Activated CD8-positive, alpha-beta T cell treated with anti-CD3 and anti-CD28 coated beads for 36 hours (primary cell): ENCODE data around the gene DHRS2. TPM values are rescaled to one million over a fixed set of nuclear protein-coding genes. Genes with fewer than 3 reads are reported as not detected.

ENCODE experiments used
- ATAC-seq: fragments of 200-7000 bp; cut with Tn5 transposase; one replicate; pipeline ENCODE4 v1.10.0; 2021; ENCODE audit warnings: mild to moderate bottlenecking, moderate library complexity
- CTCF ChIA-PET: fragments of 350-600 bp; sonication (Branson Sonifier 250); formaldehyde crosslinking; loops from one replicate; lab custom pipeline; 2021; ENCODE audit warnings: antibody characterized with exemption; lab: Charles Lee
- POLR2A ChIA-PET: fragments of 350-600 bp; sonication (Branson Sonifier 250); formaldehyde crosslinking; loops from one replicate; lab custom pipeline; 2021; ENCODE audit warnings: antibody characterized with exemption; lab: Charles Lee
- DNase-seq: peaks from one replicate; pipeline ENCODE4 v3.0.0-alpha.2; 2020
- H3K27ac Mint-ChIP-seq: one replicate; pipeline ENCODE4 v1.8.0; 2021; ENCODE audit warnings: mild to moderate bottlenecking, mixed read lengths
- H3K27me3 Mint-ChIP-seq: one replicate; pipeline ENCODE4 v1.8.0; 2021; ENCODE audit warnings: mixed read lengths
- H3K36me3 Mint-ChIP-seq: one replicate; pipeline ENCODE4 v1.8.0; 2021; ENCODE audit warnings: low read depth, mixed read lengths
- H3K4me1 Mint-ChIP-seq: one replicate; pipeline ENCODE4 v1.8.0; 2021; ENCODE audit warnings: low read depth, mixed read lengths
- H3K4me3 Mint-ChIP-seq: one replicate; pipeline ENCODE4 v1.8.0; 2021; ENCODE audit warnings: mild to moderate bottlenecking, moderate library complexity, mixed read lengths
- H3K9me3 Mint-ChIP-seq: one replicate; pipeline ENCODE4 v1.8.0; 2021; ENCODE audit warnings: mixed read lengths
- intact Hi-C: fragments of 100-400 bp; cut with micrococcal nuclease; formaldehyde crosslinking; loops from one replicate; pipeline ENCODE4 v1.10.0; 2022
- total RNA-seq, 2 experiments: library from RNA; stranded (reverse); gene quantifications; one replicate each; pipeline ENCODE4 v1.2.3, GENCODE V29; 2021
- TF ChIP-seq, protein P1 (sequence below): fragments of 200-600 bp; IDR thresholded peaks from one replicate; pipeline ENCODE4 v1.8.0; 2022; ENCODE audit warnings: antibody characterized with exemption, mild to moderate bottlenecking

The DHRS2 gene
- total RNA-seq, 2 experiments from 2014 or later: 3.3 to 3.5 TPM

GRCh38 chr14:23641180-23641914, 5.2 kb downstream of the DHRS2 start:
- H3K9me3 Mint-ChIP-seq: no peaks in the 10 kb centered on the region
- intact Hi-C loops: no loop called here

DNA sequence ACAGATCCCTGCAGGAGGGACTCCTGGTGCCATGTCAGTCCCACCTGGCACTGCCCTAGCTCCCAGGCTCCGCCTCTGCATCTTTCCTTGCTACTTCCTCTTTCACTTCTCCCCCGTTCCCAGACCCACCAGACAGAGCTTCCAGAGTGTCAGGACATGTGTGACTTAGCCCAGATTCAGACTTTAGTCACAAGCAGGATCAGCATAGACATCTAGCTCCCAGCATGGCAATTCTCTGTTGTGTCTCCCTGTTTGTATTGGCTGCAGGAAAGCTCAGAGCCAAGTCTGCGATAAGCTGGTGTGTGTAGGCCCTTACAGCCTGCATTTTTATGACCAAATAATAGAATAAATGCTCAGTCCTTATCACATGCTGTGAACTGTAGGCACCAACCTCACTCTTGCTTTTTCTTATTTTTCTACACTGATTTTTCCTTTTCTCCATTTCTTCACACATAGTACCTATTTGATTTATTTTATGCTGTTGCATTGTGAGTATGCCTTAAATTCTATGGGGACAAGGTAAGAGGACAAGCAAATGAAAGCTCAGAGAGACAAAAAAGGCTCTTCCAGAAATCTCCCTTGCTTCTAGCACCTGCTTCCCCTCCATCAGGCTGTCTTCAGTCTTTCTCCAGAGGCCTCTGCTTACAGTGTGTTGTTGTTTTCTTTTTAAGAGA, 5.9 kb downstream of the DHRS2 start:
- ChIA-PET POLR2A (interaction anchor here (1.4 kb wide), 1 partner anchor 21 kb away, joined by 3 read pairs; no protein-coding TSS in a partner anchor), CTCF (interaction anchor here (0.7 to 3.0 kb wide), 3 partner anchors 10 to 53 kb away, joined by 3 to 29 read pairs (median 8); no protein-coding TSS in a partner anchor)
- no peak for DNase-seq
- no peaks in the 10 kb centered on the region for H3K27me3 Mint-ChIP-seq
- no peak overlapping the region for H3K27ac Mint-ChIP-seq
- H3K4me1 Mint-ChIP-seq: peaks cover 3% of the 10 kb centered on the region
- H3K9me3 Mint-ChIP-seq: no peaks in the 10 kb centered on the region
- intact Hi-C loops: no loop called here
- no peak for ATAC-seq
- no peaks in the 10 kb centered on the region for H3K36me3 Mint-ChIP-seq
- TF ChIP-seq, protein P1, sequence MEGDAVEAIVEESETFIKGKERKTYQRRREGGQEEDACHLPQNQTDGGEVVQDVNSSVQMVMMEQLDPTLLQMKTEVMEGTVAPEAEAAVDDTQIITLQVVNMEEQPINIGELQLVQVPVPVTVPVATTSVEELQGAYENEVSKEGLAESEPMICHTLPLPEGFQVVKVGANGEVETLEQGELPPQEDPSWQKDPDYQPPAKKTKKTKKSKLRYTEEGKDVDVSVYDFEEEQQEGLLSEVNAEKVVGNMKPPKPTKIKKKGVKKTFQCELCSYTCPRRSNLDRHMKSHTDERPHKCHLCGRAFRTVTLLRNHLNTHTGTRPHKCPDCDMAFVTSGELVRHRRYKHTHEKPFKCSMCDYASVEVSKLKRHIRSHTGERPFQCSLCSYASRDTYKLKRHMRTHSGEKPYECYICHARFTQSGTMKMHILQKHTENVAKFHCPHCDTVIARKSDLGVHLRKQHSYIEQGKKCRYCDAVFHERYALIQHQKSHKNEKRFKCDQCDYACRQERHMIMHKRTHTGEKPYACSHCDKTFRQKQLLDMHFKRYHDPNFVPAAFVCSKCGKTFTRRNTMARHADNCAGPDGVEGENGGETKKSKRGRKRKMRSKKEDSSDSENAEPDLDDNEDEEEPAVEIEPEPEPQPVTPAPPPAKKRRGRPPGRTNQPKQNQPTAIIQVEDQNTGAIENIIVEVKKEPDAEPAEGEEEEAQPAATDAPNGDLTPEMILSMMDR: no peak
- no peak overlapping the region for H3K4me3 Mint-ChIP-seq

More at GRCh38 chr14:23641180-23641914, 5.2 kb downstream of the DHRS2 start:
- peaks cover 3% of the 10 kb centered on the region for H3K4me1 Mint-ChIP-seq
- no peak overlapping the region for H3K27ac Mint-ChIP-seq
- no peaks in the 10 kb centered on the region for H3K36me3 Mint-ChIP-seq
- CTCF ChIA-PET: interaction anchor here (2.1 to 3.0 kb wide), 2 partner anchors 9 to 52 kb away, joined by 8 to 29 read pairs; no protein-coding TSS in a partner anchor
- H3K4me3 Mint-ChIP-seq: no peak overlapping the region
- POLR2A ChIA-PET: interaction anchor here (1.4 kb wide), 1 partner anchor 20 kb away, joined by 3 read pairs; no protein-coding TSS in a partner anchor
- no peak for DNase-seq
- H3K27me3 Mint-ChIP-seq: no peaks in the 10 kb centered on the region
- TF ChIP-seq, protein P1: no peak
- no peak for ATAC-seq

GRCh38 chr14:23643533-23644194, 7.5 kb downstream of the DHRS2 start:
- POLR2A ChIA-PET: no interaction called here
- intact Hi-C loops: no loop called here
- peaks cover 3% of the 10 kb centered on the region for H3K4me1 Mint-ChIP-seq
- ATAC-seq (no peak), DNase-seq (no peak)
- CTCF ChIA-PET: interaction anchor here (6.1 kb wide), 1 partner anchor 12 kb away, joined by 54 read pairs; no protein-coding TSS in a partner anchor
- no peaks in the 10 kb centered on the region for H3K27me3 Mint-ChIP-seq
- H3K4me3 Mint-ChIP-seq: no peak overlapping the region
- H3K36me3 Mint-ChIP-seq: no peaks in the 10 kb centered on the region
- H3K9me3 Mint-ChIP-seq: no peaks in the 10 kb centered on the region
- TF ChIP-seq, protein P1: no peak
- no peak overlapping the region for H3K27ac Mint-ChIP-seq

GRCh38 chr14:23644195-23644918, 8.2 kb downstream of the DHRS2 start:
- Mint-ChIP-seq H3K36me3 (no peaks in the 10 kb centered on the region), H3K27me3 (no peaks in the 10 kb centered on the region), H3K27ac (no peak overlapping the region), H3K4me1 (peaks cover 3% of the 10 kb centered on the region), H3K9me3 (no peaks in the 10 kb centered on the region), H3K4me3 (no peak overlapping the region)
- no peak for DNase-seq
- no peak for ATAC-seq
- CTCF ChIA-PET: interaction anchor here (6.1 kb wide), 1 partner anchor 13 kb away, joined by 54 read pairs; no protein-coding TSS in a partner anchor
- POLR2A ChIA-PET: no interaction called here
- TF ChIP-seq, protein P1: no peak
- intact Hi-C loops: no loop called here
